Measurements from ENCODE around the gene FAM149A. TPM values are rescaled to one million over a fixed set of nuclear protein-coding genes. Genes with fewer than 3 reads are reported as not detected.

The FAM149A gene
- total RNA-seq, 4 donors from 2014 or later = 8.1 to 13.4 (median 9.7) TPM

GRCh38 chr4:186196063-186196462, 91.6 kb downstream of the FAM149A start:
- no peak for DNase-seq
- H3K9me3 ChIP-seq = no peaks in the 10 kb centered on the region
- H3K27ac ChIP-seq = no peak overlapping the region
- WGBS, 2 donors = 96 to 99% methylated on average over 6 of the region's 6 CpGs
- H3K4me3 ChIP-seq (replicated peaks in 1 of 3) = no peak overlapping the region
- H3K36me3 ChIP-seq = no peaks in the 10 kb centered on the region
- H3K27me3 ChIP-seq = no peaks in the 10 kb centered on the region
- H3K4me1 ChIP-seq = peaks cover 3 to 12% of the 10 kb centered on the region in 2 donors
- TF ChIP-seq CTCF (IDR thresholded peaks at IDR 0.05) = no peak
- no peak for TF ChIP-seq POLR2A (IDR thresholded peaks at IDR 0.05)
- intact Hi-C loops (cut with DNase I) = no loop called here

DNA sequence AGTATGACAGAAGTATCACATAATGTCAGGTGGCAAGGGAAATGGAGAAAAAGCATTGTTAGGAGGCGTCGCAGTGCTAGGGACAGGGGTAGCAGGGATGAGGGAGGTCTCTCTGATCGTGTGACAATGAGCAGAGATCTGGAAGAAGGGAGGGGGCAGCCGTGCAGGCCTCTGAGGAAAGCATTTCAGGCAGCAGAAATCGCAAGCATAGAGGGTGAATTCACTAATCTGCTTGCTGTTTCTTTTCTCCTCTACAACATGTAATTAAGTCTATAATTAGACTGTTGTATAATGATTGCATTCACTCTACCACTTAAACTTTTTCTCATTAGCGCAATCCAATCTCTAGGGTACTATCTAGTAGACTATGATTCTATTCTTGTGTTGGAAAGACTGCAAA, 96.0 kb downstream of the FAM149A start:
- Histone ChIP-seq H3K4me1 (peaks cover 0 to 5% of the 10 kb centered on the region in 2 donors), H3K27ac (no peak overlapping the region), H3K36me3 (no peaks in the 10 kb centered on the region), H3K4me3 (replicated peaks in 1 of 3) (no peak overlapping the region), H3K9me3 (no peaks in the 10 kb centered on the region), H3K27me3 (no peaks in the 10 kb centered on the region)
- 69 to 81% methylated on average over 6 of the region's 6 CpGs for WGBS, 2 donors
- DNase-seq = no peak
- no peak for TF ChIP-seq POLR2A (IDR thresholded peaks at IDR 0.05)
- no peak for TF ChIP-seq CTCF (IDR thresholded peaks at IDR 0.05)
- intact Hi-C loops (cut with DNase I) = no loop called here

DNA sequence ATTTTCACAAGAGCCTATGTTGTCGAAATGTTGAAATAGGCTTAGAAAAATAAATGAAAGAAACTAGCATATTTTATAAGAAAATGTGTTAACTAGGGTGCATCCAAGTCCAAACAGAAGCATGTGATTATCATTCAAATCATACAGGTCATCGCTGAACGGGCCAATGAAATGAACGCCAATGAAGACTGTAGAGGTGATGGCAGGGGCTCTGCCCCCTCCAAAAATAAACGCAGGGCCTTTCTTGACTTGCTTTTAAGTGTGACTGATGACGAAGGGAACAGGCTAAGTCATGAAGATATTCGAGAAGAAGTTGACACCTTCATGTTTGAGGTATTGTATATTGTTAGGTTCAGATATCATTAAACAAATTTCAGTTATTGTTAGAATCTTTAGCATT, 96.5 kb downstream of the FAM149A start:
- Histone ChIP-seq H3K36me3 (no peaks in the 10 kb centered on the region), H3K4me3 (replicated peaks in 1 of 3) (no peak overlapping the region), H3K27ac (no peak overlapping the region), H3K27me3 (no peaks in the 10 kb centered on the region), H3K4me1 (peaks cover 0 to 5% of the 10 kb centered on the region in 2 donors), H3K9me3 (no peaks in the 10 kb centered on the region)
- TF ChIP-seq CTCF (IDR thresholded peaks at IDR 0.05) (no peak), POLR2A (IDR thresholded peaks at IDR 0.05) (no peak)
- no peak for DNase-seq
- intact Hi-C loops (cut with DNase I) = no loop called here
- 86 to 91% methylated on average over 7 of the region's 7 CpGs for WGBS, 2 donors

GRCh38 chr4:186201535-186202230, 97.2 kb downstream of the FAM149A start:
- peak; percentile 10 to 59 (median 50) for TF ChIP-seq CTCF (IDR thresholded peaks at IDR 0.05)
- no peak for TF ChIP-seq POLR2A (IDR thresholded peaks at IDR 0.05)
- WGBS, 2 donors = 47 to 55% methylated on average over 9 of the region's 9 CpGs

DNA sequence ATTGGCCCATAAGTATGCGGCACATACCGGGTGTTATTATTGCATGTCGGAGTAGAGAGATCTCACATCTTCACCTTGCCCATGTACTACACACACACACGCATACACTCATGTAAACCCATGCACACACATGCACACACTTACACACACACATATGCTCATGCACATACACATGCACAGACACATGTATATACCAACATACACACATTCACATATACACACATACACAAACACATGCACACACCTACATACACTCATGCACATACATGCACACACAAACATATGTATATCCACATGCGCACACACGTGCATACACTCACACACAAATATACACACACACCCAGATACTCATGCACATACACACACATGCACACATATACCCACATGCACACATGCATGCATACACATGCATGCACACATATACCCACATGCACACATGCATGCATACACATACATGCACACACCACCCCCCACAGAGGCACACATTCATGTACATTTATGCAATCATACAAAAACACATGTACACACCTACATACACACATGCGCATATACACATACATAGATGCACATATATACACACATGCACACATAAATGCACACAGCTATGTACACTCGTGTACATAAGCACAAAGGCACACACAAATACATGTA, 98.1 kb downstream of the FAM149A start:
- TF ChIP-seq CTCF (IDR thresholded peaks at IDR 0.05) = no peak
- Histone ChIP-seq H3K4me1 (peaks cover 0 to 5% of the 10 kb centered on the region in 2 donors), H3K27ac (no peak overlapping the region), H3K9me3 (no peaks in the 10 kb centered on the region), H3K4me3 (replicated peaks in 1 of 3) (no peak overlapping the region), H3K27me3 (no peaks in the 10 kb centered on the region), H3K36me3 (no peaks in the 10 kb centered on the region)
- WGBS, 2 donors = 89 to 94% methylated on average over 8 of the region's 8 CpGs
- intact Hi-C loops (cut with DNase I) = no loop called here
- DNase-seq = no peak

More at GRCh38 chr4:186201535-186202230, 97.2 kb downstream of the FAM149A start:
- H3K4me3 ChIP-seq (replicated peaks in 1 of 3) = no peak overlapping the region
- no peaks in the 10 kb centered on the region for H3K27me3 ChIP-seq
- H3K36me3 ChIP-seq = no peaks in the 10 kb centered on the region
- intact Hi-C loops (cut with DNase I) = no loop called here
- peaks cover 0 to 5% of the 10 kb centered on the region in 2 donors for H3K4me1 ChIP-seq
- H3K27ac ChIP-seq = no peak overlapping the region
- H3K9me3 ChIP-seq = no peaks in the 10 kb centered on the region
- DNase-seq = peak; percentile 31 to 37

Data from thyroid gland (tissue), 4 donors.